GM18867 (cell line): ENCODE data around the gene EEF2.
A peak's percentile ranks its signal among the peaks of the same experiment; 100 is the strongest.
"Not testable (repeated sequence)": the region's sequence is repeated elsewhere in the genome, so short reads cannot be mapped to it uniquely, and the experiment has no call there.

Source experiments
- ATAC-seq: cut with Tn5 transposase; IDR thresholded peaks from one replicate; pipeline ENCODE4 v1.9.1; 2021; ENCODE audit warnings: mild to moderate bottlenecking, moderate library complexity; ENCODE audit not compliant: unreplicated experiment

EEF2 gene

GRCh38 chr19:4015705-4016402 lies 30.6 kb upstream of the EEF2 start:
- no peak for ATAC-seq

GRCh38 chr19:4014541-4015491 lies 29.6 kb upstream of the EEF2 start:
- no peak for ATAC-seq

- ATAC-seq, result no peak
These were observed 28.8 kb upstream of the EEF2 start for GRCh38 chr19:4013886-4014540.

GRCh38 chr19:4012975-4013634 lies 27.8 kb upstream of the EEF2 start:
- ATAC-seq, result no peak

GRCh38 chr19:4012092-4012974 lies 27.1 kb upstream of the EEF2 start:
- no peak for ATAC-seq

- not testable (repeated sequence) for ATAC-seq
These were observed 26.2 kb upstream of the EEF2 start for GRCh38 chr19:4011430-4011829.

- no peak for ATAC-seq
These were observed 25.5 kb upstream of the EEF2 start for GRCh38 chr19:4010808-4011110.

- no peak for ATAC-seq
These were observed 24.9 kb upstream of the EEF2 start for GRCh38 chr19:4009990-4010807.

- peak; percentile 27 for ATAC-seq
These were observed 22.7 kb upstream of the EEF2 start for GRCh38 chr19:4007836-4008539.

GRCh38 chr19:4007021-4007835 lies 22.0 kb upstream of the EEF2 start, which contains the start of gene PIAS4:
Gene PIAS4 (plus strand): TSS chr19:4007736. CDS start chr19:4007761, 25 bp downstream.
- ATAC-seq, result peak; percentile 79

- ATAC-seq, result not testable (repeated sequence)
These were observed 20.2 kb upstream of the EEF2 start for GRCh38 chr19:4005436-4005835.

- not testable (repeated sequence) for ATAC-seq
These were observed 15.5 kb upstream of the EEF2 start for GRCh38 chr19:4000798-4001197.

GRCh38 chr19:3998667-3999412 lies 13.6 kb upstream of the EEF2 start:
- not testable (repeated sequence) for ATAC-seq

GRCh38 chr19:3995607-3996006 lies 10.3 kb upstream of the EEF2 start:
- ATAC-seq, result no peak

- ATAC-seq, result no peak
These were observed 5.5 kb upstream of the EEF2 start for GRCh38 chr19:3990815-3991117.

- peak; percentile 37 for ATAC-seq
These were observed 2.5 kb upstream of the EEF2 start for GRCh38 chr19:3987619-3988371.
